KG1 (cell line): ENCODE results near the gene SPPL2B.

Experiments
- DNase-seq: peaks from one replicate; lab custom pipeline; 2025; lab: John Stamatoyannopoulos, UW

Gene SPPL2B

DNA sequence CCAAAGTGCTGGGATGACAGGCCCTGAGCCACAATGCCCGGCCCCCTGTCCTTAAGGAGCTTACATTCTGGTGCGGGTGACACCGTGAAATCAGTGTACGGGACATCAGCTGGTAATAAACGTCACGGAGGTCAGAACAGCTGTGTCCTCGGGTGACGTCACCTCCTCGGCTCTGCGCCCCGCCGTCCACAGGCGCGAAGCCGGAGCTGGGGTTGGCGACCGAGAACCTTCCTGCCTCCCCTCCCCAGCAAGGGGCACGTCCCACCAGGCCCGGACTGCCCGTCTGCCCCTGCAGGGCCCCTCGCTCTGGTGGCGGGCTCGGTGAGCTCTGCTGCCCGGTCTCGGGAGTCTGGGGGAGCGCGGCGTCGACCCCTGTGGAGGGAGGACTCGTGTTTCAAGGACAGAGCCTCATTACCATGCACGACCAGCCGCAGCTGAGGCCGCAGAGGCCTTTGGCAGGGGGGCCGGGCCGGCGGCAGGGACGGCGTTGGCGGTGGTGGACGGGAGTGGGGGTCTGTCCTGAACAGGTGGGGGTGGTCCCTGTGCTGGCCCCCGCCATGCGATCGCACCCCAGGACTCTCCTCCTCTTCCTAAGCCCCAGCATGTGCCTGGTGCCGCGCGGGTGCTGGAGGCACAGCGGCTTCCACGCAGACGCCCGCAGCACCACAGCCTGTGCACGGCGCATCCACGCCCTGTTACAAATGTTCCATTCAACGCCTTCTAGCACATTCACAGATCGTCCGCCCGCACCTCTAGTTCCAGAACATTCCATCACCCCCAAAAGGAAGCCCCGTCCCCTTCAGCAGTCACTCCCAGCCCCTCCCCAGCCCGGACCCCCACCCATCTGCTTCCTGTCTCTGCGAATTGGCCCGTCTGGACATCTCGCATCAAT is 25.9 kb upstream of the SPPL2B start:
- DNase-seq, result no peak

DNA sequence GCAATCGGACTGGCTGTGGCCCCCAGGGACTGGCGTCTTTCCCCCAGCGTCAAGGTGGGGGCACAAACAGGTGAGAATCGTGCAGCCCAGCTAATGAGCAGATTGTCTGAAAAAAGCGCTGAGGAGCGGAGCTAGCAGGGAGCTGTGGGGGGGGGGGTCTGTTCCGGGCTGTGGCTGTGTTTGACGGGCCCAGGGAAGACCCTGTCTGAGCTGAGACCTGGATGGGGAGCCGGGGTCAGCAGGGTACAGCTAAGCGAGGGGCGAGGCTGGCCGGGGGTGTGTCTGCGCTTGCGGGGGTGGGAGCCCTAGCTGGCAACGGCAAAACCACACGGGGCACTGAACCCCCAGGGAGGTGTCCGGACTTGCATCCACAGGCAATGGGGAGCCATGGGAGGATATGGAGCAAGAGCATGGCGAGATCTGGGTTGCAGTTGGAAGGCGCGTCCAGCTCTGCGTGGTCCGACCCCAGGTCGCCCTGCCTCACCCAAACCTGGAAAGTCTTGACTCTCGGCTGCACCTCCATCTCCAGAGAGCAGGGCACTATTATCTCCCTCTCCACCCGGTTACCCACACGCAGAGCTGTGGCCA is 25.2 kb upstream of the SPPL2B start:
- no peak for DNase-seq

- DNase-seq, result no peak
Observed at GRCh38 chr19:2305452-2306280, 22.8 kb upstream of the SPPL2B start.

GRCh38 chr19:2306281-2306806 is 22.1 kb upstream of the SPPL2B start:
- no peak for DNase-seq

GRCh38 chr19:2306971-2307370 is 21.5 kb upstream of the SPPL2B start:
- no peak for DNase-seq

DNA sequence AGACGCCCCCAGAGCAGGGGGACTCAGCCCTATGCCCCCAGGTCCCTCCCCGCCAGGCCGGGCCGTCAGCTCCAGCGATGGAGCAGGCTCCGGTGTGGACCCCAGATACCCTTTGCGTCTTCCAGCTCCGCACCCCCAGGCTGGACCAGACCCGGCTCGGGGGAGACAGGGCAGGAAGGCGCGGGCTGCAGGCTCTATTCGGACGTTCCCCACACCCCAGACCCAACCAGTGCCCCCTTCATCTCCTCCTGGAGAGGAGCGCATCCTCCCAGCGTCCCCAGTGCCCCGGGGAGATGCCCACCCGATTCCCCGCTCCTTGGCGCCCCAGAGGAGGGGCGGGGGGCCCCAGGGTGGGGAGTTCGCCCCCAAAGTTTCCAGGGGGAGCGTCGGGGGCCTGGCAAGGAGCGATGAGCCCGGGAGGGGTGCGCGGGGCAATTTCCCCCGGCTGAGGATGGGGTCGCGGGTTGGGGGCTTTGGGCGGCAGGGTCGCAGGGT is 20.9 kb upstream of the SPPL2B start:
- DNase-seq, result no peak

GRCh38 chr19:2308114-2308556 is 20.3 kb upstream of the SPPL2B start, which contains the start of gene LINGO3:
TSS of gene LINGO3 (minus strand) at chr19:2308154. CDS start at chr19:2291776, 16,378 bp downstream.
- no peak for DNase-seq

GRCh38 chr19:2309734-2310362 is 18.6 kb upstream of the SPPL2B start:
- DNase-seq, result no peak

- DNase-seq, result no peak
Observed at GRCh38 chr19:2311093-2311492, 17.4 kb upstream of the SPPL2B start.

- no peak for DNase-seq
Observed at GRCh38 chr19:2312820-2313501, 15.5 kb upstream of the SPPL2B start.

- no peak for DNase-seq
Observed at GRCh38 chr19:2315121-2315817, 13.2 kb upstream of the SPPL2B start.

DNA sequence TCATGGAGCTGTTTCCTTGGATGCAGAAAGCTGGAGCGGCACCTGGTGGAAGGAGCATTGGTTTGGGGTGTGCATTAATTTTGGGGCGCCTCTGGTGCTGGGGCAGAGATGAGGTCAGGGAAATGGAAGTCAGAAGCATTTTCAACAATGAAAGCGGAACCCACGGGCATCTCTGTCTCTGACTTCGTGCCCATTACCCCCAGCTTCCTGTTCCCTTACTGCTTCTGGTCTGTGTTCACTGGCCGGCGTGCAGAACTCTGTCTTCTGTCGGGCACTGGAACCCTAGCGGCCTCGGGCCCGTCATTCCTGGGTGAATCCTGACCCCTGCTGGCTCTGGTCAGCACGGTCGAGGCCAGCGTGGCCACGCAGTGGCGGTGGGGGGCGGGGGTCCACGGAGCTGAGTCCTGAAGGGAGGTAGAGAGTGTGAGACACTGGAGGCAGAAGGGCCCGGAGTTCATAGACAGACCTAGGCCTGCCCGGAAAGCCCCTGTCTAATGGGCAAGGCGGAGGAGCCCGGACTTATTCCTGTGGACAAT is 12.6 kb upstream of the SPPL2B start:
- DNase-seq, result no peak

DNA sequence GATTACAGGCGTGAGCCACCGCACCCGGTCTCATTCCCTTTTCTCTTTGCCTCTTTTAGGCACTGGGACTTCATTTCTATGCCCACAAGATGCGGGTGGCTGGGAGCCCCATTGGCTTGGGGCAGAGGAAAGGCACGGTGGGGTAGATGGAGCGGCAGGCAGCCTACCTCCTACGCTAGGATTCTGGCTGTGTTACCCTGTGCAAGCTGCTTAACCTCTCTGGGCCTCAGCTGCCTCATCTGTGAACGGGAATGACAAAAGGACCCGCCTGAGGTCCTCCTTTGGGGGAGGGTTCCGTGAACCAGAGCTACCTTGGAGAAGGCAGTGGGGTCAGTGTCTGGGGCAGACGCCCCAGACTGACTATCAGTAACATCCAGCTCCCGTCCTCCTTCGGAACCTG is 11.2 kb upstream of the SPPL2B start:
- DNase-seq, result no peak

GRCh38 chr19:2317756-2318155 is 10.7 kb upstream of the SPPL2B start:
- no peak for DNase-seq

DNA sequence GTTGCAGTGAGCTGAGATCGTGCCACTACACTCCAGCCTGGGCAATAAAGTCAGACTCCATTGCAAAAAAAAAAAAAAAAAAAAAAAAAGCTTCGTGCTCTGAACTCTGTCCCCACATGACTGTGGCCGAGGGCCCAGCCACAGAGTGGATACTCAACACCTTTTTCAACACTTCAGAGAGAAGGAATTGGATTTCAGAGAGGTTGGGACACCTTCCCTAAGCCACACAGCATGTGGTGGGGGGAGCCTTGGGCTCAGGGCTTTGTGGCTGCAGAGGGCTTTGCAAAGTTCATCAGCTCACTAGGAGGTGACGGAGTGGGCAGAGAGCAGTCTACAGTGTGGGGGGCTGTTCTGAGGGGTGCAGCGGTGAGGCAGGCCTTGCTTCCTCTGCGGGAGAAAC is 9.6 kb upstream of the SPPL2B start:
- DNase-seq, result no peak

DNA sequence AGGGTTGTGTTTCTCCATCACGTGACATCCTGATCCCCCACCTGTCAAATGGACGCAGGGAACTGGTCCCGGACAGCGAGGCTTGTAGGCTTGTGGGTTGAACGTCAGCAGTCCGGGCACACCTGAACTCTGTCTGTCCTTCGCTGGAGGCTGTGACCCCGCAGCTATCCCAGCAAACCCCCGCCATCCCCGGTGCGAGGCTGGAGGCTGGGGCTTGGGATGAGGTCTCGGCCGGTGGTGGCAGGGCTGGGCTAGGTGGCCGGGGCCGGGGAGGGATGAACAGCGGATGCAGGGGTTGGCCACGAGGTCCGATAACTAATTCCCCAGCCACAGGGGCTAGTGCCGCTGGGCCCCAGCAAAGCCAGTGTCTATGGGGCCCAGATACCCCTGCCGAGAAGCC is 8.9 kb upstream of the SPPL2B start:
- DNase-seq, result no peak

DNA sequence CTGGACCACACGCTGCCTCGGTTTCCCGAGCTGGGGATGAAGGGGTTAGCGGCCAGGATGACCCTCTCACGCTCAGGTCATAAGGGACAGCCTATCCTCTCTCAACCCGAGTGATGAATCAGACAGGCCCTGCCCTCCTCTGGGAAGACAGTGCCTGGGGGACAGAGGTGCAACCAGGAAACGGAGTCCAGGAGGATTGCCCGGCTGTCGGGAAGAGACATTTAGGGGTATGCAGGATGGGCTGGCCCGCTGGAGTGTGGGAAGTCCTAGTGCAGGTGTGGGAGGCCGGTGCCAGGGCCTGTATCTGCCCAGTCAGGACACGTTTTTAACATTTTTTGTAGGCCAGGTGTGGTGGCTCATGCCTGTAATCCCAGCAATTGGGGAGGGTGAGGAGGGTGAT is 8.4 kb upstream of the SPPL2B start:
- no peak for DNase-seq

DNA sequence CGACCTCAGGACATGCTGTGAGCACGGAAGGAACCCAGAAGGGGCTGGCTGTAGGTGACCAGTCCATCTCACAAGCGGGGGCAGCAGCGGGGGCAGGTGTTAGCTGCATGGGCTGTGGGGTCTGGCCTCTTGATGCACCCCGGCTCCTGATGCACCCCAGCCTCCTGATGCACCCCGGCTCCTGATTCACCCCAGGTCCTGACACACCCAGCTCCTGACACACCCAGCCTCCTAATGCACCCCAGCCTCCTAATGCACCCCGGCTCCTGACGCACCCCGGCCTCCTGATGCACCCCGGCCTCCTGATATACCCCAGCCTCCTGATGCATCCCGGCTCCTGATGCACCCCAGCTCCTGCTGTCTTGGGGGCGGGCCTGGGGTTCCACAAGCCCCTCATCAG is 7.5 kb upstream of the SPPL2B start:
- no peak for DNase-seq

DNA sequence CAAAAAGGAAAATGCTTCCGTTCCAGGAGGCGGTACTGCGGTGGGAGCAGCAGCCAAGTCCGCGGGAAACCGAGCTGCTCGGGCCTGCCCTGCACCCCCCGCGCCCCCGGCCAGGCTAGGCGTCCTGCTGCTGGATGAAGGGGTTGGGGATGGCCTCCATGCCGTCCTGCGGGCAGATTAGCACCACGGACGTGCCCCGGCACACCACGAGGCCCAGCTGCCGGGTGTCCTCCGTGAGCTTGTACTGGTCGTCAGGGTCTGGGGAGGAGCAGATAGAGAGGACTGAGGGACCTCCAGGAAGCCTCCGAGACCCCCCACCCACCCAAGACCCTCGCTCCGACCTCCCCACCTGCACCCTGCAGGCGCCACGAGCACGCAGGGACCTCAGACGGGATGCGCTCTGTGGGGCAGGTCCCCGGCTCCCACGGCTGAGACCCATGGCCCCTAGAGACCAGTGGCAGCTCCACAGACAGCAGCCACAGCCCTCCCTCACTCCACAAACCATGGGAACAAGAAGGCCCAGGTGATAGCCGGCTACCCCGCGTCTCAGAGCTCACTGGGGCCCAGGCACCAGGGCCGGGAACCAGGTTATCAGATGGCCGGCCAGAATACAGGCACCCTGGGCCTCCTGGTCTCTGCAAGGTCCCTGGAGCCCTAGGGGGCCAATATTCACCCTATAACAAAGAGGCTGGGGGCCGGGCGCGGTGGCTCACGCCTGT is 6.8 kb upstream of the SPPL2B start:
- DNase-seq, result no peak

DNA sequence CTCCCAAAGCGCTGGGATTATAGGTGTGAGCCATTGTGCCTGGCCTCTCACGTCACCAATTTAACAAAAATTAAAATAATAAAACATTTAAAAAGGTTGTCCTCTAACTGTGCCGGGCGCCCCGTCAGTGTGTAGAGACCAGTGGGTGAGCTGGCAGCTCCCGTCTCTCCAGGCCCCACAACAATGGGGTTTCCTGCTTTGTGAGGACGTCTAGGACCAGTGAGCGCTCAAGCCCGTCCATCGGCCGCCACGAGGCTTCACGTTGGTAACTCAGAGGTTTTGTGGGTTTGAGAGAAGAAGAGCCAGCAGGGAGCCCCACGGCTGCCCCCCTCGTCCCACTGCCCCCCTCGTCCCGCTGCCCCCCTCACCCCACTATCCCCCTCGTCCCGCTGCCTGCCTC is 4.8 kb upstream of the SPPL2B start:
- no peak for DNase-seq
